ENCODE measurements around the gene OSBPL9.
"Not testable (repeated sequence)": the region's sequence is repeated elsewhere in the genome, so short reads cannot be mapped to it uniquely, and the experiment has no call there.

Gene OSBPL9

DNA sequence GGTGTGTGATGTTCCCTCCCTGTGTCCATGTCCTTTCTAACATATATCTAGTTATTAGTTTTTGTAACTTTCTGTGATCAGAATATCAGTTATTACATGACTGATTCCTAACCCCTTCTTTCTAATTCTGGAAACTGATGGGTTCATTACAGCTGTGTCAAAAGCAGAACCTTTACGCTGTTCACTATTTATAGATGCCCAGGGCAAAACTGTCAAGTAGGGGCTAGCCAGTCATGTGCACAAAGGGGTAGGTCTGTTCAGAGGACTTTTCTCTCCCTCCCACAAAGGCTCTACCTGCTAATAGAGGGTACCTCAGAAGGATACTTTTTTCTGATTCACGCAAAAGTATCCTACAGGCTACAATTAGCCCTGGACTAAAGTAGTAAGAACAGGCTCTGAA lies 182.5 kb downstream of the OSBPL9 start:
- DNase-seq: no peak

GRCh38 chr1:51814513-51814912 lies 197.6 kb downstream of the OSBPL9 start:
- no peak for DNase-seq

DNA sequence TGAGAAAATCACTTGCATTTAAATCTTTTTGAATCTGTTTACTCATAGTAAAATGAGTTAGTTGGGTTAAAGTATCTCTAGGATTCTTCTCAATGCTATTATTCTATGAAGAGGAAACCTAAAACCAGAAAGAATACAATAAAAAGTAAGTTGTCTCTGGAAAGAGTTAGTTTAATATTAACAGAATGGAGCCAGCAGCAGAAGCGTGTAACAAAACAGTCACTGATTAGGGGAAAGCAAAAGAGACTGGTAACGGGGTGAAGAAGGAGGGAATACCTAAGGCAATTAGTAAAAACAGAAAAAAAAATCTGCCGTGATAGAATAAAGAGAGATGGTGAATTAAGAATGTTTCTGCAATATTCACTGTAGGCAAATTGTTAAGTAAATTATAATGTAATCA lies 201.6 kb downstream of the OSBPL9 start:
- DNase-seq: no peak

DNA sequence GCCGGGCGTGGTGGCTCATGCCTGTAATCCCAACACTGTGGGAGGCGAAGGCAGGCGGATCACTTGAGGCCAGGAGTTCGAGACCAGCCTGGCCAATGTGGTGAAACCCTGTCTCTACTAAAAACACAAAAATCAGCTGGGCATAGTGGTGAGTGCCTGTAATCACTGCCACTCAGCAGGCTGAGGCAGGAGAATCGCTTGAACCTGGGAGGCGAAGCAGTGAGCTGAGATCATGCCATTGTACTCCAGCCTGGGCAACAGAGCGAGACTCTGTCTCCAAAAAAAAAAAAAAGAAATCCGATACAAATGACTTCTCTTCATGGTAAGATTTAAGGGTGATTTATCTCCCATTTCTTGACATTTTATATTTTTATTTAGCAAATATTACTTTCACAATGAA lies 202.1 kb downstream of the OSBPL9 start:
- DNase-seq: not testable (repeated sequence)

DNA sequence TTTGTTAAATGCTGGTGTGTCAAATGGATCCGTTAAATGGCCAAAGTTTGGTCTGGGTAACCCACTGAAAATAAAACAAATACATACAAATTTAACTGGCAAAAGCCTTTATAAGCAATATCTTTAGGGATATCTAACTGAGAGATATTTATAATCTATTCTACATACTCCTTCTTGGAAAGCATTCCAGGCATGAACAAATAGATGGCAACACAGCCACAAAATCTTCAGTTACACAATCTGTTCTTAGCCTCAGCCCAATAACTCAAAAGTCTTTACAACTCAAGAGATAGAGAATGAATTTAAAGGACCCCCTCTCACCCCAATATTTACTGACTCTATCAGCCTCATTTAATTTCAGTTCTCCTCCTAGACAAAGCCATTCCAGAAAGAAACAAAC lies 202.9 kb downstream of the OSBPL9 start:
- no peak for DNase-seq

GRCh38 chr1:51829058-51829457 lies 212.2 kb downstream of the OSBPL9 start:
- no peak for DNase-seq

GRCh38 chr1:51833700-51834099 lies 216.8 kb downstream of the OSBPL9 start:
- no peak for DNase-seq

DNA sequence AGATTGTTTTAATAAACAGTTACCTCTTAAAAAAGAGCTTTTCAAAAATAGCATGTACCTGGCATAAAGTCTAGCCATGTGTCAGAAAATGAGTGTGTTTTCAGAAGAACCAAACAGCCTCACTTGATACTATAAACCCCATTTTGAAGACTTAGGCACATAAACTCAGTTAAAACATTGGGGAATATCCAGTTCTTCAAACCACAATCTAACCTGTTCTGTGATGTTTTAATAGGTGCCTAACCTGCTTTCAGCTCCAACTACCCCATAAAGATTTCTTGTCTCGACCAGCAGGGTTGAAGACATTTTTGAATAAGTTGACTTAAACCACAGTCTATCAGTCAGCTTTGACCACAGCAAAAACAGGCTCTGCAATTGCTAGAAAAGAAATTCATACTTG lies 220.4 kb downstream of the OSBPL9 start:
- no peak for DNase-seq

Data from NCI-H187 treated with DMSO at 0.1 percent for 48 hours (cell line).